ENCODE results near the gene CFAP74.

Gene CFAP74

GRCh38 chr1:1996207-1996651, 7.4 kb downstream of the CFAP74 start:
- TF ChIP-seq CTCF (conservative IDR thresholded peaks at IDR 0.05; ENCODE audit: control insufficient read depth, insufficient read depth, low read depth, low read length) = no peak
- DNase-seq (ENCODE audit: low read depth) = no peak
- no peak overlapping the region for H3K4me3 ChIP-seq (ENCODE audit: control insufficient read depth, low read depth, low read length)

GRCh38 chr1:1994536-1994935, 9.1 kb downstream of the CFAP74 start:
- DNase-seq (ENCODE audit: low read depth) = no peak
- TF ChIP-seq CTCF (conservative IDR thresholded peaks at IDR 0.05; ENCODE audit: control insufficient read depth, insufficient read depth, low read depth, low read length) = no peak
- H3K4me3 ChIP-seq (ENCODE audit: control insufficient read depth, low read depth, low read length) = no peak overlapping the region

- no peak overlapping the region for H3K4me3 ChIP-seq (ENCODE audit: control insufficient read depth, low read depth, low read length)
- DNase-seq (ENCODE audit: low read depth) = peak; percentile 14
- TF ChIP-seq CTCF (conservative IDR thresholded peaks at IDR 0.05; ENCODE audit: control insufficient read depth, insufficient read depth, low read depth, low read length) = no peak
Measured at GRCh38 chr1:1990222-1990621, 13.4 kb downstream of the CFAP74 start.

GRCh38 chr1:1989789-1990188, 13.8 kb downstream of the CFAP74 start:
- no peak overlapping the region for H3K4me3 ChIP-seq (ENCODE audit: control insufficient read depth, low read depth, low read length)
- no peak for TF ChIP-seq CTCF (conservative IDR thresholded peaks at IDR 0.05; ENCODE audit: control insufficient read depth, insufficient read depth, low read depth, low read length)
- peak; percentile 57 for DNase-seq (ENCODE audit: low read depth)

GRCh38 chr1:1989102-1989542, 14.5 kb downstream of the CFAP74 start:
- no peak for TF ChIP-seq CTCF (conservative IDR thresholded peaks at IDR 0.05; ENCODE audit: control insufficient read depth, insufficient read depth, low read depth, low read length)
- H3K4me3 ChIP-seq (ENCODE audit: control insufficient read depth, low read depth, low read length) = no peak overlapping the region
- peak; percentile 41 for DNase-seq (ENCODE audit: low read depth)

GRCh38 chr1:1988061-1988945, 15.3 kb downstream of the CFAP74 start:
- H3K4me3 ChIP-seq (ENCODE audit: control insufficient read depth, low read depth, low read length) = no peak overlapping the region
- no peak for TF ChIP-seq CTCF (conservative IDR thresholded peaks at IDR 0.05; ENCODE audit: control insufficient read depth, insufficient read depth, low read depth, low read length)
- DNase-seq (ENCODE audit: low read depth) = no peak

Measured in fibroblast of mammary gland (primary cell).